Testis (tissue), 2 donors: ENCODE results near the gene ITPA.

Source experiments
- CTCF ChIP-seq, 3 experiments: fragments of 450-650 bp in 2 of 3; fragments of 200-600 bp in 1 of 3; sonication (generic) in 1 of 3; IDR thresholded peaks; one replicate each; pipeline ENCODE4 v1.5.1; 2016 to 2019; ENCODE audit warnings: antibody characterized with exemption in 3 of 3, mild to moderate bottlenecking in 2 of 3, moderate library complexity in 1 of 3
- POLR2A ChIP-seq: fragments of 450-650 bp; IDR thresholded peaks from one replicate; pipeline ENCODE4 v1.6.1; 2017; ENCODE audit warnings: antibody characterized with exemption, mild to moderate bottlenecking, moderate library complexity

GRCh38 chr20:3245156-3245555 is 35.9 kb downstream of the ITPA start:
- TF ChIP-seq CTCF (IDR thresholded peaks at IDR 0.05), result no peak
- TF ChIP-seq POLR2A, result no peak
